BLaER1 treated with 17β-estradiol and CSF1 and Interleukin-3, amounts not matched to agents 10 nM and 100 nM (cell line): ENCODE results near the gene NBPF4.
"Not testable (repeated sequence)": the region's sequence is repeated elsewhere in the genome, so short reads cannot be mapped to it uniquely, and the experiment has no call there.

Experiments
- H3K27ac ChIP-seq, 11 experiments: shearing (Covaris generic); formaldehyde crosslinking; 2 replicates each; pipeline ENCODE4 v1.8.1; 2022
- H3K27me3 ChIP-seq, 11 experiments: shearing (Covaris generic); formaldehyde crosslinking; 2 replicates each; pipeline ENCODE4 v1.8.1; 2022
- H3K36me3 ChIP-seq, 11 experiments: shearing (Covaris generic); formaldehyde crosslinking; 2 replicates each; pipeline ENCODE4 v1.8.1; 2022
- H3K4me1 ChIP-seq, 10 experiments: shearing (Covaris generic); formaldehyde crosslinking; 2 replicates each; pipeline ENCODE4 v1.8.1; 2022
- H3K4me2 ChIP-seq, 11 experiments: shearing (Covaris generic); formaldehyde crosslinking; 2 replicates each; pipeline ENCODE4 v1.8.1; 2022
- H3K4me3 ChIP-seq, 10 experiments: shearing (Covaris generic); formaldehyde crosslinking; 2 replicates each; pipeline ENCODE4 v1.8.1; 2022
- H3K9ac ChIP-seq, 11 experiments: shearing (Covaris generic); formaldehyde crosslinking; 2 replicates each; pipeline ENCODE4 v1.8.1; 2022
- H3K9me3 ChIP-seq, 11 experiments: shearing (Covaris generic); formaldehyde crosslinking; replicated peaks in 1 of 11; 2 replicates each; pipeline ENCODE4 v1.8.1; 2022
- H4K20me1 ChIP-seq, 11 experiments: shearing (Covaris generic); formaldehyde crosslinking; 2 replicates each; pipeline ENCODE4 v1.8.1; 2022

The NBPF4 gene

GRCh38 chr1:108243976-108244375, at the start of gene NBPF4:
Gene NBPF4, minus strand, starts transcription at chr1:108244076. Its CDS starts 315 bp downstream, at chr1:108243761.
- H3K27me3 ChIP-seq, H3K27ac ChIP-seq, H3K4me2 ChIP-seq, H4K20me1 ChIP-seq, H3K9me3 ChIP-seq, H3K36me3 ChIP-seq, H3K9ac ChIP-seq, H3K4me1 ChIP-seq, H3K4me3 ChIP-seq: not testable (repeated sequence)

- H3K4me3 ChIP-seq, H3K9me3 ChIP-seq, H3K9ac ChIP-seq, H3K27ac ChIP-seq, H3K36me3 ChIP-seq, H3K4me1 ChIP-seq, H4K20me1 ChIP-seq, H3K4me2 ChIP-seq, H3K27me3 ChIP-seq: not testable (repeated sequence)
Measured at GRCh38 chr1:108282528-108283257, 38.8 kb upstream of the NBPF4 start.

- not testable (repeated sequence) for H3K27me3 ChIP-seq, H4K20me1 ChIP-seq, H3K4me1 ChIP-seq, H3K9ac ChIP-seq, H3K4me3 ChIP-seq, H3K4me2 ChIP-seq, H3K9me3 ChIP-seq, H3K27ac ChIP-seq, H3K36me3 ChIP-seq
Measured at GRCh38 chr1:108272485-108273327, 28.8 kb upstream of the NBPF4 start.

GRCh38 chr1:108267097-108267496, 23.2 kb upstream of the NBPF4 start:
- not testable (repeated sequence) for H3K27me3 ChIP-seq, H3K36me3 ChIP-seq, H3K4me1 ChIP-seq

GRCh38 chr1:108261967-108262366, 18.1 kb upstream of the NBPF4 start:
- H3K4me2 ChIP-seq, H3K9ac ChIP-seq, H3K4me1 ChIP-seq: not testable (repeated sequence)

More at GRCh38 chr1:108267097-108267496, 23.2 kb upstream of the NBPF4 start:
- not testable (repeated sequence) for H3K4me2 ChIP-seq, H3K9me3 ChIP-seq, H3K27ac ChIP-seq, H4K20me1 ChIP-seq, H3K4me3 ChIP-seq, H3K9ac ChIP-seq

GRCh38 chr1:108261519-108261918, 17.6 kb upstream of the NBPF4 start:
- not testable (repeated sequence) for H3K9me3 ChIP-seq, H3K9ac ChIP-seq, H3K27me3 ChIP-seq, H4K20me1 ChIP-seq, H3K4me3 ChIP-seq, H3K27ac ChIP-seq, H3K36me3 ChIP-seq, H3K4me2 ChIP-seq, H3K4me1 ChIP-seq

More at GRCh38 chr1:108261967-108262366, 18.1 kb upstream of the NBPF4 start:
- H3K9me3 ChIP-seq, H4K20me1 ChIP-seq, H3K27me3 ChIP-seq, H3K36me3 ChIP-seq, H3K4me3 ChIP-seq, H3K27ac ChIP-seq: not testable (repeated sequence)

GRCh38 chr1:108260578-108261259, 16.8 kb upstream of the NBPF4 start:
- not testable (repeated sequence) for H3K27me3 ChIP-seq, H4K20me1 ChIP-seq, H3K9ac ChIP-seq, H3K27ac ChIP-seq, H3K4me1 ChIP-seq, H3K4me2 ChIP-seq, H3K36me3 ChIP-seq, H3K4me3 ChIP-seq, H3K9me3 ChIP-seq

GRCh38 chr1:108255426-108255825, 11.6 kb upstream of the NBPF4 start:
- H3K9ac ChIP-seq, H3K36me3 ChIP-seq, H3K4me2 ChIP-seq, H3K9me3 ChIP-seq, H3K4me1 ChIP-seq, H3K4me3 ChIP-seq, H3K27me3 ChIP-seq, H3K27ac ChIP-seq, H4K20me1 ChIP-seq: not testable (repeated sequence)

GRCh38 chr1:108239426-108239825, 4.5 kb downstream of the NBPF4 start:
- not testable (repeated sequence) for H3K9ac ChIP-seq, H3K27ac ChIP-seq, H3K36me3 ChIP-seq, H3K4me3 ChIP-seq, H3K27me3 ChIP-seq, H3K9me3 ChIP-seq, H3K4me1 ChIP-seq, H3K4me2 ChIP-seq, H4K20me1 ChIP-seq

- H3K4me3 ChIP-seq, H3K4me2 ChIP-seq, H3K27ac ChIP-seq, H4K20me1 ChIP-seq, H3K9ac ChIP-seq, H3K27me3 ChIP-seq, H3K36me3 ChIP-seq, H3K9me3 ChIP-seq, H3K4me1 ChIP-seq: not testable (repeated sequence)
Measured at GRCh38 chr1:108235308-108235707, 8.6 kb downstream of the NBPF4 start.

- H3K27ac ChIP-seq, H3K36me3 ChIP-seq, H3K27me3 ChIP-seq, H4K20me1 ChIP-seq, H3K9ac ChIP-seq, H3K4me1 ChIP-seq, H3K4me2 ChIP-seq, H3K9me3 ChIP-seq, H3K4me3 ChIP-seq: not testable (repeated sequence)
Measured at GRCh38 chr1:108232183-108232582, 11.7 kb downstream of the NBPF4 start.

GRCh38 chr1:108229976-108230375, 13.9 kb downstream of the NBPF4 start:
- H3K9me3 ChIP-seq, H3K9ac ChIP-seq, H3K4me3 ChIP-seq, H4K20me1 ChIP-seq, H3K4me2 ChIP-seq, H3K27ac ChIP-seq, H3K36me3 ChIP-seq, H3K4me1 ChIP-seq, H3K27me3 ChIP-seq: not testable (repeated sequence)

GRCh38 chr1:108227772-108228171, 16.1 kb downstream of the NBPF4 start:
- not testable (repeated sequence) for H4K20me1 ChIP-seq, H3K27me3 ChIP-seq, H3K4me1 ChIP-seq, H3K4me2 ChIP-seq, H3K27ac ChIP-seq, H3K36me3 ChIP-seq, H3K4me3 ChIP-seq, H3K9ac ChIP-seq, H3K9me3 ChIP-seq

- H3K36me3 ChIP-seq, H3K4me2 ChIP-seq, H3K27ac ChIP-seq, H3K4me1 ChIP-seq, H3K9me3 ChIP-seq, H4K20me1 ChIP-seq, H3K27me3 ChIP-seq, H3K9ac ChIP-seq, H3K4me3 ChIP-seq: not testable (repeated sequence)
Measured at GRCh38 chr1:108226855-108227254, 17.0 kb downstream of the NBPF4 start.
